NT2/D1 (cell line): Measurements from ENCODE around the gene HPGD.

Experiments used
- SUZ12 ChIP-seq: IDR thresholded peaks from 2 replicates; pipeline ENCODE4 v1.6.1; 2011; ENCODE audit not compliant: insufficient read length, insufficient read depth; ENCODE audit errors: extremely low read depth
- YY1 ChIP-seq: IDR thresholded peaks from 2 replicates; pipeline ENCODE4 v1.6.1; 2011; ENCODE audit not compliant: insufficient read length, insufficient read depth
- ZNF274 ChIP-seq: IDR thresholded peaks from 2 replicates; pipeline ENCODE4 v1.6.1; 2011; ENCODE audit warnings: mild to moderate bottlenecking, low read depth, low read length

GRCh38 chr4:174553828-174554227, 31.5 kb upstream of the HPGD start:
- no peak for TF ChIP-seq YY1
- TF ChIP-seq ZNF274: no peak
- no peak for TF ChIP-seq SUZ12
